ENCODE results near the gene IFNGR1. TPM values are rescaled to one million over a fixed set of nuclear protein-coding genes. Genes with fewer than 3 reads are reported as not detected.

Gene IFNGR1
- total RNA-seq, 1 donor from 2014 or later = 58.3 TPM

DNA sequence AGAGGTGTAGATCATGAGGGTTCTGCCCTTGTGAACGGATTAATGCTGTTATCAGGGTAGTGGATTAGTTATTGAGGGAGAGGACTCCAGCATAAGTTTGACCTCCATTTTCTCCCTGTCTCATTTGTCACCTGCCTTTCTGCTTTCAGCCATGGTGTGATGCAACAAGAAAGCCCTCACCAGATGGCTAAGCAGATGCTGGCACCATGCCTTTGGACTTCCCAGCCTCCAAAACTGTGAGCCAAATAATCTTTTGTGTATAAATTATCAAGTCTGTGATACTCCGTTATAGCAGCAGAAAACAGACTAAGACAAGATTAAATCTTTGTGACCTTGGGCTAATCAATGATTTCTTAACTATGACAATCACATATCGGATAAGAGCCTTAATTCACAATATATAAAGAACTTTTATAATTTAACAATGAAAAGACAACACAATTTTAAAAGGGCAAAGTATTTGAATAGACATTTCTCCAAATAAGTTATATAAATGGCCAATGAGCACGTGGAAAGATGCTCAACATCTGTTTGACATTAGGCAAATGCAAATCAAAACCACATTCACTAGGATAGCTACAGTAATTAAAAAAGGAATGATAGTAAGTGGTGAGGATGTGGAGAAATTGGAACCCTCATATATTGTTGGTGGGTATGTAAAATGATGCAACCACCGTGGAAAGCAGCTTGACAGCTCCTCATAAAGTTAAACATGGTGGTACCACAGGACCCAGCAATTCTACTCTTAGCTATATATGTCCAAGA lies 45.3 kb upstream of the IFNGR1 start:
- Mint-ChIP-seq H3K4me1 (ENCODE audit: unreplicated experiment) (peaks cover 3% of the 10 kb centered on the region), H3K27ac (ENCODE audit: unreplicated experiment) (no peak overlapping the region), H3K27me3 (ENCODE audit: unreplicated experiment) (peaks cover 4% of the 10 kb centered on the region)

DNA sequence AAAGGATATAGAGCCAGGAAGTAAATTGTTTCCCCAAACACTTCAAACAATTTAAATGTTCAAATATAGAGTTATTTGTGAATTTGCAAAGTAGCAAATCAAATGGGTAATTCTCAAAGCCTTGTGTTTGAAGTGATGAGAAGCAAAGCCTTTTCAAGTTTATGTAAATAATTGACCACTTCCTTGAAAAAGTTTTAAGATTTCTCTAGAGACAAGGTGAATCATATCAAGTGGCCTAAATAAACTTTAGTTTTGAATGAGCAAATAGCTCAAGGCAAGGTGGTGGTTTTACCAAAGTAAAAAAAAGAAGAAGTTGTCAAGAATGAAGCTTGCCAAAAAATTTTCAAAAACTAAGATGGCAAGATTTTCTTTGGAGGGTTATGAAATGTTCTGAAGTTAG lies 42.6 kb upstream of the IFNGR1 start:
- no peak overlapping the region for H3K4me3 Mint-ChIP-seq (ENCODE audit: unreplicated experiment)
- H3K9me3 Mint-ChIP-seq (ENCODE audit: unreplicated experiment) = no peaks in the 10 kb centered on the region
- DNase-seq (ENCODE audit: low spot score) = no peak
- TF ChIP-seq, protein P1, sequence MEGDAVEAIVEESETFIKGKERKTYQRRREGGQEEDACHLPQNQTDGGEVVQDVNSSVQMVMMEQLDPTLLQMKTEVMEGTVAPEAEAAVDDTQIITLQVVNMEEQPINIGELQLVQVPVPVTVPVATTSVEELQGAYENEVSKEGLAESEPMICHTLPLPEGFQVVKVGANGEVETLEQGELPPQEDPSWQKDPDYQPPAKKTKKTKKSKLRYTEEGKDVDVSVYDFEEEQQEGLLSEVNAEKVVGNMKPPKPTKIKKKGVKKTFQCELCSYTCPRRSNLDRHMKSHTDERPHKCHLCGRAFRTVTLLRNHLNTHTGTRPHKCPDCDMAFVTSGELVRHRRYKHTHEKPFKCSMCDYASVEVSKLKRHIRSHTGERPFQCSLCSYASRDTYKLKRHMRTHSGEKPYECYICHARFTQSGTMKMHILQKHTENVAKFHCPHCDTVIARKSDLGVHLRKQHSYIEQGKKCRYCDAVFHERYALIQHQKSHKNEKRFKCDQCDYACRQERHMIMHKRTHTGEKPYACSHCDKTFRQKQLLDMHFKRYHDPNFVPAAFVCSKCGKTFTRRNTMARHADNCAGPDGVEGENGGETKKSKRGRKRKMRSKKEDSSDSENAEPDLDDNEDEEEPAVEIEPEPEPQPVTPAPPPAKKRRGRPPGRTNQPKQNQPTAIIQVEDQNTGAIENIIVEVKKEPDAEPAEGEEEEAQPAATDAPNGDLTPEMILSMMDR (IDR thresholded peaks at IDR 0.05; ENCODE audit: unreplicated experiment) = no peak
- peaks cover 2% of the 10 kb centered on the region for H3K27me3 Mint-ChIP-seq (ENCODE audit: unreplicated experiment)
- no peaks in the 10 kb centered on the region for H3K36me3 Mint-ChIP-seq (ENCODE audit: low read depth, unreplicated experiment)
- H3K27ac Mint-ChIP-seq (ENCODE audit: unreplicated experiment) = no peak overlapping the region
- peaks cover 3% of the 10 kb centered on the region for H3K4me1 Mint-ChIP-seq (ENCODE audit: unreplicated experiment)

More for the DNA sequence above, 45.3 kb upstream of the IFNGR1 start:
- Mint-ChIP-seq H3K4me3 (ENCODE audit: unreplicated experiment) (no peak overlapping the region), H3K9me3 (ENCODE audit: unreplicated experiment) (no peaks in the 10 kb centered on the region), H3K36me3 (ENCODE audit: low read depth, unreplicated experiment) (no peaks in the 10 kb centered on the region)
- TF ChIP-seq, protein P1 (IDR thresholded peaks at IDR 0.05; ENCODE audit: unreplicated experiment) = no peak
- DNase-seq (ENCODE audit: low spot score) = no peak

DNA sequence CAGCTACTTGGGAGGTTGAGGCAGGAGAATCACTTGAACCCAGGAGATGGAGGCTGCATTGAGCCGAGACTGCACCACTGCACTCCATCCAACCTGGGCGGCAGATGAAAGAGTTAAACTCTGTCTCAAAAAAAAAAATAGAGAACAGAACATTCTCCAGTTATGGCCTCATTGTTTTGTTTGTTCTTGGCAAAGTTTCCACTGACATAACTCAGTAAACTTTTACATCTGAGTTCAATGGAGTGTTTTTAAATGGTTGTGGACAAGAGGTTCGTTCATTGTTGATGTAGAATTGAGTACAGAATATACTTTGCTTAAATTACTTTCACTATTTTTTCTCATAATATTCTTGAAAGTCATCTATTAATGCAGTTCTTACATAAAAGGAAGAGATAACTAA lies 42.2 kb upstream of the IFNGR1 start:
- H3K36me3 Mint-ChIP-seq (ENCODE audit: low read depth, unreplicated experiment) = no peaks in the 10 kb centered on the region
- peaks cover 3% of the 10 kb centered on the region for H3K4me1 Mint-ChIP-seq (ENCODE audit: unreplicated experiment)
- DNase-seq (ENCODE audit: low spot score) = no peak

DNA sequence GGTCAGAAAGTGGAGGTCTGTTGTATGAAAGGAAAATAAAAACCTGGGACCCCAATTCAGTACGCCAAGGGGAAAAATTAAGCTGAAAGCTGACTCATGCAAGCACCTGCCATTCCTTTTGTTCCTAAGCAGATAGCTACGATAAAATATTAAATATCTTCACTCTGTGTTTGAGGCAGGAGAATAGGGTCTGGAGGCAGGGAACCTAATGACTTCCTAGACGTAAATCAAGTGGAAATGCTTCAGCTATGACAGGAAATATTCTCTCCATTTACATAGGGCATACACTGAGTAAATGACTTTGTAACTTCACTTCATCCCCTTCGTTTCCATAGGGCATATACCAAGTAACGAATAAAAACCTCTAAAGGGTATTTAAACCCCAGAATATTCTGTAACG lies 41.0 kb upstream of the IFNGR1 start:
- no peak overlapping the region for H3K4me3 Mint-ChIP-seq (ENCODE audit: unreplicated experiment)
- H3K4me1 Mint-ChIP-seq (ENCODE audit: unreplicated experiment) = peaks cover 3% of the 10 kb centered on the region
- no peaks in the 10 kb centered on the region for H3K36me3 Mint-ChIP-seq (ENCODE audit: low read depth, unreplicated experiment)
- TF ChIP-seq, protein P1 (IDR thresholded peaks at IDR 0.05; ENCODE audit: unreplicated experiment) = no peak
- peaks cover 2% of the 10 kb centered on the region for H3K27me3 Mint-ChIP-seq (ENCODE audit: unreplicated experiment)
- DNase-seq (ENCODE audit: low spot score) = no peak
- no peak overlapping the region for H3K27ac Mint-ChIP-seq (ENCODE audit: unreplicated experiment)
- H3K9me3 Mint-ChIP-seq (ENCODE audit: unreplicated experiment) = no peaks in the 10 kb centered on the region

More for the DNA sequence above, 42.2 kb upstream of the IFNGR1 start:
- TF ChIP-seq, protein P1 (IDR thresholded peaks at IDR 0.05; ENCODE audit: unreplicated experiment) = no peak
- Mint-ChIP-seq H3K4me3 (ENCODE audit: unreplicated experiment) (no peak overlapping the region), H3K27ac (ENCODE audit: unreplicated experiment) (no peak overlapping the region), H3K9me3 (ENCODE audit: unreplicated experiment) (no peaks in the 10 kb centered on the region), H3K27me3 (ENCODE audit: unreplicated experiment) (peaks cover 2% of the 10 kb centered on the region)

DNA sequence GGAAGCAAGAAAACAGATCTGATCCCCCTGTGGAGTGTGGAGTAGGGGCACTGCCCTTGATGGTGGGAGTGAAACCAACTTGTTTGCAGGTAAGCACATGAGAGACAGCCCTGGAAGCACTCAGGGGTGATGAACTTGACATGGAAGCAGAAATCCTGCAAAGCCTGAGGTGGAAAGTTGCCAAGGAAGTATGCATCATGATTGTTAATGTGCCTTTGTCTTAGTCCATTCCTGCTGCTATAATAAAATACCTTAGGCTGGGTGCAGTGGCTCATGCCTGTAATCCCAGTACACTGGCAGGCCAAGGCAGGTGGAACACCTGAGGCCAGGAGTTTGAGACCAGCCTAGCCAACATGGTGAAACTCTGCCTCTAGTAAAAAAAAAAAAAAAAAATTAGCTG lies 40.2 kb upstream of the IFNGR1 start:
- Mint-ChIP-seq H3K9me3 (ENCODE audit: unreplicated experiment) (peaks cover 5% of the 10 kb centered on the region), H3K27me3 (ENCODE audit: unreplicated experiment) (peaks cover 2% of the 10 kb centered on the region), H3K27ac (ENCODE audit: unreplicated experiment) (no peak overlapping the region), H3K36me3 (ENCODE audit: low read depth, unreplicated experiment) (peaks cover 6% of the 10 kb centered on the region), H3K4me1 (ENCODE audit: unreplicated experiment) (peaks cover 3% of the 10 kb centered on the region), H3K4me3 (ENCODE audit: unreplicated experiment) (no peak overlapping the region)
- TF ChIP-seq, protein P1 (IDR thresholded peaks at IDR 0.05; ENCODE audit: unreplicated experiment) = no peak
- DNase-seq (ENCODE audit: low spot score) = no peak
